ENCODE data around the gene EHBP1.
A peak's percentile ranks its signal among the peaks of the same experiment; 100 is the strongest.

The EHBP1 gene

DNA sequence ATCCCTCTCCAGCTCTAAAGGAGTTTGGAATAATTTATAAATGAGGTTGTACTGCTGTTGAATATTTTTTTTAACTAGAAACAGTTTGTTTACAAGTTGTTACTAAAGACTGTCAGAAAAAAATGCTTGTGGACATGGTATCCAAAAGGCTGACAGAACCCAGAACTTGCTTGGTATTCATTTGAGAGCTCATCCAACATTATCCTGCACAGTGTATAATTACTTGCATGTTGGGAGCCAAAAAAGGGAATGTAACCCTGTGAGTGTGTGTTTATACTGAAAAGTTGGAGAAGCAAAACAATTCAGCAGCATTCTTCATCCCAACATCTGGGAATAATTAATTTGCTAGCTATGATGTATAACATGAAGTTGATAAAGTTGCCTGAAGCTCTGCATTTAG is 42.1 kb upstream of the EHBP1 start:
- no peak overlapping the region for H4K8ac ChIP-seq (ENCODE audit: low read depth, low read length)
- peaks cover 15 to 17% of the 10 kb centered on the region in 2 experiments for H3K4me1 ChIP-seq (ENCODE audit: control insufficient read depth in 1 of 2, insufficient read depth in 2 of 2, low read length in 2 of 2)
- H3K36me3 ChIP-seq (ENCODE audit: control insufficient read depth in 1 of 2, insufficient read depth in 2 of 2, low read length in 2 of 2) = no peaks in the 10 kb centered on the region
- peaks cover 15% of the 10 kb centered on the region for H3K79me1 ChIP-seq (ENCODE audit: low read length)
- H3K9me3 ChIP-seq (ENCODE audit: insufficient read depth, low read depth, low read length) = no peaks in the 10 kb centered on the region
- no peak overlapping the region for H3K4me3 ChIP-seq (ENCODE audit: low read depth, low read length)
- no peak overlapping the region for H3K4ac ChIP-seq (ENCODE audit: low read depth, low read length)
- no peak overlapping the region for H4K12ac ChIP-seq (ENCODE audit: low read depth, low read length)
- no peaks in the 10 kb centered on the region for H3K79me2 ChIP-seq (ENCODE audit: control insufficient read depth, insufficient read depth, low read length, poor library complexity)
- no peak overlapping the region for H2AK5ac ChIP-seq (ENCODE audit: low read length)
- peak overlapping the region; percentile 91 for H3K27ac ChIP-seq (ENCODE audit: low read depth, low read length)
- H3K4me2 ChIP-seq (ENCODE audit: low read length) = no peak overlapping the region
- H2BK12ac ChIP-seq (ENCODE audit: low read length) = no peak overlapping the region
- no peak overlapping the region for H3K9ac ChIP-seq (ENCODE audit: low read length)
- no peak overlapping the region for H2AFZ ChIP-seq (ENCODE audit: insufficient read depth, low read length, poor library complexity)
- no peak overlapping the region for H3K23ac ChIP-seq (ENCODE audit: low read length)
- no peak overlapping the region for H3K14ac ChIP-seq (ENCODE audit: low read length)
- no peak overlapping the region for H2BK5ac ChIP-seq (ENCODE audit: low read depth, low read length, poor library complexity)
- no peaks in the 10 kb centered on the region for H3K27me3 ChIP-seq (ENCODE audit: insufficient read depth, low read length)
- no peak overlapping the region for H3K18ac ChIP-seq (ENCODE audit: low read length)
- no peak overlapping the region for H4K91ac ChIP-seq (ENCODE audit: low read depth, low read length)
- H2BK120ac ChIP-seq (ENCODE audit: insufficient read depth, low read length, poor library complexity) = no peak overlapping the region
- DNase-seq = no peak

DNA sequence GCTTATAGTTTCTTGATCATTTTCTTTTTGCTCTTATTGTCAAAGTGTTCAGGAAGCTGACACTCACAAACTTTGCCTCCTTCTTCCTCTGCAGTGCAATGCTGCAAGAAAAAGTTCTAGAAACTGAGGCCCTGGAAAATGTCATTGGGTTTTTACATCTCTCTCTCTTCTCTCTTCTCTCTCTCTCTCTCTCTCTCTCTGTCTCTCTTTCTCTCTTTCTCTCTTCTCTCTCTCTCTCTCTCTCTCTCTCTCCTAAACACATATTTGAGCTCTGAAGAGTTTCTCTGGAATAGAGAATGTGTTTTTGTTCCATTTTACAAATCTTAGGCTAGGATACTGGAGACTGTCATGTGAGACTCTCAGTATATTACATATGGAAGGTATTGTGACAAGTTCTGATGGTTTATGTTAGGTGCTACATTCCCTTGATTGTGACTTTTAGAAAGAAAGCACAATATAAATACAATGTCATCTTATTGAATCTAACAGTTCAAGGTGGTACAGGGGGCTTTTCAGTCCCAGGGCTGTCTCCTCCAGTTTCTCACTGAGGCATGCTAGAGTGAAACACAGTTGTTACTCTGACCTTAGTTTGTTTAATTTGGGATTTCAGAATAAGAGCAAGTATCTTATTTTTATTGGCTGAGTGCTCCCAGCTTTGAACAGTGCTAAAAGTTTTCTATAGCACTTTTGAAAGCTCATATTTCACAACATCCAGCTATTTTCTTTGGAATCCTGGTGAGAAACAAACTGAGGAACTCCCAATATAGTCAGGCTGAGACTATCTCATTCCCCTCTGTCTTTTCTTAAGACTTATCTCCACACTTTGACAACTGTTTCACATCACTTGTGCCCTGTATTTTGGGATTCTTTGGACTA is 41.4 kb upstream of the EHBP1 start:
- Histone ChIP-seq H2BK120ac (ENCODE audit: insufficient read depth, low read length, poor library complexity) (no peak overlapping the region), H4K8ac (ENCODE audit: low read depth, low read length) (no peak overlapping the region), H3K4me1 (ENCODE audit: control insufficient read depth in 1 of 2, insufficient read depth in 2 of 2, low read length in 2 of 2) (peaks cover 15 to 17% of the 10 kb centered on the region in 2 experiments), H2BK12ac (ENCODE audit: low read length) (peak overlapping the region; percentile 91), H2AFZ (ENCODE audit: insufficient read depth, low read length, poor library complexity) (no peak overlapping the region), H3K27me3 (ENCODE audit: insufficient read depth, low read length) (no peaks in the 10 kb centered on the region), H3K79me1 (ENCODE audit: low read length) (peaks cover 17% of the 10 kb centered on the region), H3K14ac (ENCODE audit: low read length) (no peak overlapping the region), H2AK5ac (ENCODE audit: low read length) (no peak overlapping the region), H3K79me2 (ENCODE audit: control insufficient read depth, insufficient read depth, low read length, poor library complexity) (no peaks in the 10 kb centered on the region), H3K18ac (ENCODE audit: low read length) (no peak overlapping the region), H4K91ac (ENCODE audit: low read depth, low read length) (peak overlapping the region; percentile 93), H3K23ac (ENCODE audit: low read length) (no peak overlapping the region), H3K9me3 (ENCODE audit: insufficient read depth, low read depth, low read length) (no peaks in the 10 kb centered on the region), H3K27ac (ENCODE audit: low read depth, low read length) (peak overlapping the region; percentile 91), H3K4me3 (ENCODE audit: low read depth, low read length) (no peak overlapping the region), H3K4me2 (ENCODE audit: low read length) (no peak overlapping the region), H3K9ac (ENCODE audit: low read length) (no peak overlapping the region), H4K12ac (ENCODE audit: low read depth, low read length) (no peak overlapping the region), H3K4ac (ENCODE audit: low read depth, low read length) (no peak overlapping the region), H3K36me3 (ENCODE audit: control insufficient read depth in 1 of 2, insufficient read depth in 2 of 2, low read length in 2 of 2) (no peaks in the 10 kb centered on the region), H2BK5ac (ENCODE audit: low read depth, low read length, poor library complexity) (peak overlapping the region; percentile 89)
- peak in 1 of 2 donors; percentile 6 for DNase-seq

- Histone ChIP-seq H3K36me3 (ENCODE audit: control insufficient read depth in 1 of 2, insufficient read depth in 2 of 2, low read length in 2 of 2) (no peaks in the 10 kb centered on the region), H4K12ac (ENCODE audit: low read depth, low read length) (no peak overlapping the region), H3K27ac (ENCODE audit: low read depth, low read length) (peak overlapping the region; percentile 35), H3K18ac (ENCODE audit: low read length) (no peak overlapping the region), H2AK5ac (ENCODE audit: low read length) (no peak overlapping the region), H3K79me1 (ENCODE audit: low read length) (peaks cover 12% of the 10 kb centered on the region), H4K8ac (ENCODE audit: low read depth, low read length) (no peak overlapping the region), H2AFZ (ENCODE audit: insufficient read depth, low read length, poor library complexity) (no peak overlapping the region), H3K27me3 (ENCODE audit: insufficient read depth, low read length) (no peaks in the 10 kb centered on the region), H3K23ac (ENCODE audit: low read length) (no peak overlapping the region), H3K4me2 (ENCODE audit: low read length) (no peak overlapping the region), H3K4ac (ENCODE audit: low read depth, low read length) (no peak overlapping the region), H3K9ac (ENCODE audit: low read length) (no peak overlapping the region), H3K4me3 (ENCODE audit: low read depth, low read length) (no peak overlapping the region), H4K91ac (ENCODE audit: low read depth, low read length) (peak overlapping the region; percentile 16), H2BK120ac (ENCODE audit: insufficient read depth, low read length, poor library complexity) (no peak overlapping the region), H2BK12ac (ENCODE audit: low read length) (no peak overlapping the region), H3K9me3 (ENCODE audit: insufficient read depth, low read depth, low read length) (no peaks in the 10 kb centered on the region), H3K79me2 (ENCODE audit: control insufficient read depth, insufficient read depth, low read length, poor library complexity) (no peaks in the 10 kb centered on the region), H3K14ac (ENCODE audit: low read length) (no peak overlapping the region), H2BK5ac (ENCODE audit: low read depth, low read length, poor library complexity) (no peak overlapping the region), H3K4me1 (ENCODE audit: control insufficient read depth in 1 of 2, insufficient read depth in 2 of 2, low read length in 2 of 2) (peaks cover 10 to 14% of the 10 kb centered on the region in 2 experiments)
- no CpG with 5 or more reads among the region's 1 CpG for WGBS (ENCODE audit: extremely low coverage, insufficient coverage, insufficient read length)
- DNase-seq = no peak
These were observed 40.1 kb upstream of the EHBP1 start for GRCh38 chr2:62665446-62665845.

- Histone ChIP-seq H3K4me2 (ENCODE audit: low read length) (no peak overlapping the region), H3K79me1 (ENCODE audit: low read length) (peaks cover 14% of the 10 kb centered on the region), H3K9me3 (ENCODE audit: insufficient read depth, low read depth, low read length) (no peaks in the 10 kb centered on the region), H2AK5ac (ENCODE audit: low read length) (no peak overlapping the region), H3K79me2 (ENCODE audit: control insufficient read depth, insufficient read depth, low read length, poor library complexity) (no peaks in the 10 kb centered on the region), H2BK12ac (ENCODE audit: low read length) (no peak overlapping the region), H4K8ac (ENCODE audit: low read depth, low read length) (no peak overlapping the region), H3K4me1 (ENCODE audit: control insufficient read depth in 1 of 2, insufficient read depth in 2 of 2, low read length in 2 of 2) (peaks cover 10 to 17% of the 10 kb centered on the region in 2 experiments), H3K23ac (ENCODE audit: low read length) (no peak overlapping the region), H3K36me3 (ENCODE audit: control insufficient read depth in 1 of 2, insufficient read depth in 2 of 2, low read length in 2 of 2) (no peaks in the 10 kb centered on the region), H3K27me3 (ENCODE audit: insufficient read depth, low read length) (no peaks in the 10 kb centered on the region), H3K4ac (ENCODE audit: low read depth, low read length) (no peak overlapping the region), H3K18ac (ENCODE audit: low read length) (no peak overlapping the region), H4K12ac (ENCODE audit: low read depth, low read length) (no peak overlapping the region), H3K9ac (ENCODE audit: low read length) (no peak overlapping the region), H2AFZ (ENCODE audit: insufficient read depth, low read length, poor library complexity) (no peak overlapping the region), H3K27ac (ENCODE audit: low read depth, low read length) (no peak overlapping the region), H2BK120ac (ENCODE audit: insufficient read depth, low read length, poor library complexity) (no peak overlapping the region), H3K14ac (ENCODE audit: low read length) (no peak overlapping the region), H4K91ac (ENCODE audit: low read depth, low read length) (peak overlapping the region; percentile 71), H3K4me3 (ENCODE audit: low read depth, low read length) (no peak overlapping the region), H2BK5ac (ENCODE audit: low read depth, low read length, poor library complexity) (no peak overlapping the region)
- no peak for DNase-seq
- WGBS (ENCODE audit: extremely low coverage, insufficient coverage, insufficient read length) = no CpG with 5 or more reads among the region's 5 CpGs
These were observed 36.3 kb upstream of the EHBP1 start for GRCh38 chr2:62669180-62669579.
